HCT116 (cell line): ENCODE measurements around the gene ABHD14A.

Experiments used
- SRF ChIP-seq: IDR thresholded peaks from 2 replicates; pipeline ENCODE4 v1.6.1; 2012; ENCODE audit warnings: low read depth
- TF ChIP-seq, protein P1 (sequence below), 3 experiments: fragments of 200-600 bp in 1 of 3; sonication (generic) in 1 of 3; IDR thresholded peaks in 2 of 3; conservative IDR thresholded peaks in 1 of 3; 2 replicates each; pipeline ENCODE4 v1.5.1; 2012 to 2017; ENCODE audit warnings: low read depth in 2 of 3, low read length in 2 of 3, antibody characterized with exemption in 1 of 3, borderline replicate concordance in 1 of 3, control low read depth in 1 of 3, mild to moderate bottlenecking in 1 of 3, mixed read lengths in 1 of 3, mixed run types in 1 of 3, moderate library complexity in 1 of 3; ENCODE audit not compliant: insufficient read depth in 1 of 3
- TF ChIP-seq, protein P2 (sequence below): IDR thresholded peaks from 2 replicates; pipeline ENCODE4 v1.6.1; 2011; ENCODE audit warnings: mild to moderate bottlenecking, low read length, moderate library complexity; ENCODE audit not compliant: insufficient replicate concordance; ENCODE audit errors: extremely low read depth
- TF ChIP-seq, protein P3 (sequence below): IDR thresholded peaks from 2 replicates; pipeline ENCODE4 v1.6.1; 2012
- TF ChIP-seq, protein P4 (sequence below): IDR thresholded peaks from 2 replicates; pipeline ENCODE4 v1.6.1; 2012; ENCODE audit warnings: low read depth

DNA sequence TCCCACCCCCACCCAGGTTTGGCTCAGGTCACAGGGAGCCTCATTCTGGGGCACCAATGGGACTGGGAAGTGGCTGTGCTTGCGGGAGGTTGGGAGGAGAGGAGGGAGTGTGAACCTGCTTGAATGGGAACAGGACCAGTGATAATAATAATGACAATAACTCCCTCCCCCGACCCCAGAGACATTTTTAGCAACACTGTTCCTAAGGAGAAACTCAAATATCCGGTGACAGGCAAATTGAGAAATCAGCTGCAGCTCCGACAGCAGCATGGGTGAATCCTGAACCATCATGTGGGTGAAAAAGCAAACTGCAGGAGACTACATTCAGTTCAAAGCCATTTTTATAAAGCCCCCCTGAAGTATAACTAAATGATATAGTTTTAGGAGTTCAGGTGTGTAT is 32.4 kb downstream of the ABHD14A start:
- TF ChIP-seq, protein P1, sequence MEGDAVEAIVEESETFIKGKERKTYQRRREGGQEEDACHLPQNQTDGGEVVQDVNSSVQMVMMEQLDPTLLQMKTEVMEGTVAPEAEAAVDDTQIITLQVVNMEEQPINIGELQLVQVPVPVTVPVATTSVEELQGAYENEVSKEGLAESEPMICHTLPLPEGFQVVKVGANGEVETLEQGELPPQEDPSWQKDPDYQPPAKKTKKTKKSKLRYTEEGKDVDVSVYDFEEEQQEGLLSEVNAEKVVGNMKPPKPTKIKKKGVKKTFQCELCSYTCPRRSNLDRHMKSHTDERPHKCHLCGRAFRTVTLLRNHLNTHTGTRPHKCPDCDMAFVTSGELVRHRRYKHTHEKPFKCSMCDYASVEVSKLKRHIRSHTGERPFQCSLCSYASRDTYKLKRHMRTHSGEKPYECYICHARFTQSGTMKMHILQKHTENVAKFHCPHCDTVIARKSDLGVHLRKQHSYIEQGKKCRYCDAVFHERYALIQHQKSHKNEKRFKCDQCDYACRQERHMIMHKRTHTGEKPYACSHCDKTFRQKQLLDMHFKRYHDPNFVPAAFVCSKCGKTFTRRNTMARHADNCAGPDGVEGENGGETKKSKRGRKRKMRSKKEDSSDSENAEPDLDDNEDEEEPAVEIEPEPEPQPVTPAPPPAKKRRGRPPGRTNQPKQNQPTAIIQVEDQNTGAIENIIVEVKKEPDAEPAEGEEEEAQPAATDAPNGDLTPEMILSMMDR (IDR thresholded peaks at IDR 0.05 in 2 of 3, conservative IDR thresholded peaks at IDR 0.05 in 1 of 3; ENCODE audit: borderline replicate concordance in 1 of 3, insufficient read depth in 1 of 3, low read depth in 2 of 3, low read length in 2 of 3): no peak
- TF ChIP-seq, protein P2, sequence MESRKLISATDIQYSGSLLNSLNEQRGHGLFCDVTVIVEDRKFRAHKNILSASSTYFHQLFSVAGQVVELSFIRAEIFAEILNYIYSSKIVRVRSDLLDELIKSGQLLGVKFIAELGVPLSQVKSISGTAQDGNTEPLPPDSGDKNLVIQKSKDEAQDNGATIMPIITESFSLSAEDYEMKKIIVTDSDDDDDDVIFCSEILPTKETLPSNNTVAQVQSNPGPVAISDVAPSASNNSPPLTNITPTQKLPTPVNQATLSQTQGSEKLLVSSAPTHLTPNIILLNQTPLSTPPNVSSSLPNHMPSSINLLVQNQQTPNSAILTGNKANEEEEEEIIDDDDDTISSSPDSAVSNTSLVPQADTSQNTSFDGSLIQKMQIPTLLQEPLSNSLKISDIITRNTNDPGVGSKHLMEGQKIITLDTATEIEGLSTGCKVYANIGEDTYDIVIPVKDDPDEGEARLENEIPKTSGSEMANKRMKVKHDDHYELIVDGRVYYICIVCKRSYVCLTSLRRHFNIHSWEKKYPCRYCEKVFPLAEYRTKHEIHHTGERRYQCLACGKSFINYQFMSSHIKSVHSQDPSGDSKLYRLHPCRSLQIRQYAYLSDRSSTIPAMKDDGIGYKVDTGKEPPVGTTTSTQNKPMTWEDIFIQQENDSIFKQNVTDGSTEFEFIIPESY: no peak
- TF ChIP-seq, protein P3, sequence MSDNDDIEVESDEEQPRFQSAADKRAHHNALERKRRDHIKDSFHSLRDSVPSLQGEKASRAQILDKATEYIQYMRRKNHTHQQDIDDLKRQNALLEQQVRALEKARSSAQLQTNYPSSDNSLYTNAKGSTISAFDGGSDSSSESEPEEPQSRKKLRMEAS: no peak
- TF ChIP-seq, protein P4, sequence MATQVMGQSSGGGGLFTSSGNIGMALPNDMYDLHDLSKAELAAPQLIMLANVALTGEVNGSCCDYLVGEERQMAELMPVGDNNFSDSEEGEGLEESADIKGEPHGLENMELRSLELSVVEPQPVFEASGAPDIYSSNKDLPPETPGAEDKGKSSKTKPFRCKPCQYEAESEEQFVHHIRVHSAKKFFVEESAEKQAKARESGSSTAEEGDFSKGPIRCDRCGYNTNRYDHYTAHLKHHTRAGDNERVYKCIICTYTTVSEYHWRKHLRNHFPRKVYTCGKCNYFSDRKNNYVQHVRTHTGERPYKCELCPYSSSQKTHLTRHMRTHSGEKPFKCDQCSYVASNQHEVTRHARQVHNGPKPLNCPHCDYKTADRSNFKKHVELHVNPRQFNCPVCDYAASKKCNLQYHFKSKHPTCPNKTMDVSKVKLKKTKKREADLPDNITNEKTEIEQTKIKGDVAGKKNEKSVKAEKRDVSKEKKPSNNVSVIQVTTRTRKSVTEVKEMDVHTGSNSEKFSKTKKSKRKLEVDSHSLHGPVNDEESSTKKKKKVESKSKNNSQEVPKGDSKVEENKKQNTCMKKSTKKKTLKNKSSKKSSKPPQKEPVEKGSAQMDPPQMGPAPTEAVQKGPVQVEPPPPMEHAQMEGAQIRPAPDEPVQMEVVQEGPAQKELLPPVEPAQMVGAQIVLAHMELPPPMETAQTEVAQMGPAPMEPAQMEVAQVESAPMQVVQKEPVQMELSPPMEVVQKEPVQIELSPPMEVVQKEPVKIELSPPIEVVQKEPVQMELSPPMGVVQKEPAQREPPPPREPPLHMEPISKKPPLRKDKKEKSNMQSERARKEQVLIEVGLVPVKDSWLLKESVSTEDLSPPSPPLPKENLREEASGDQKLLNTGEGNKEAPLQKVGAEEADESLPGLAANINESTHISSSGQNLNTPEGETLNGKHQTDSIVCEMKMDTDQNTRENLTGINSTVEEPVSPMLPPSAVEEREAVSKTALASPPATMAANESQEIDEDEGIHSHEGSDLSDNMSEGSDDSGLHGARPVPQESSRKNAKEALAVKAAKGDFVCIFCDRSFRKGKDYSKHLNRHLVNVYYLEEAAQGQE: no peak
- TF ChIP-seq SRF: no peak
